Heart left ventricle (tissue), 16 donors: ENCODE results near the gene IL7R. TPM values are rescaled to one million over a fixed set of nuclear protein-coding genes. Genes with fewer than 3 reads are reported as not detected.

ENCODE experiments used
- ATAC-seq, 4 donors: fragments of 200-7000 bp; cut with Tn5 transposase; one replicate each; pipeline ENCODE4 v1.9.1; 2020 to 2022; ENCODE audit warnings: moderate library complexity in 4 of 4, mild to moderate bottlenecking in 3 of 4, moderate number of reproducible peaks in 1 of 4
- DNase-seq, 5 donors: peaks; one replicate each; pipeline ENCODE4 v3.0.0-alpha.2; 2020
- H3K27ac ChIP-seq, 12 donors: fragments of 200-600 bp; sonication (generic) in 4 of 12; one replicate each; pipeline versions ENCODE4 v1.5.0 to v1.8.0; 2016 to 2022; ENCODE audit warnings: mild to moderate bottlenecking in 2 of 12
- H3K27me3 ChIP-seq, 9 donors: fragments of 200-600 bp; sonication (generic) in 2 of 9; one replicate each; pipeline versions ENCODE4 v1.5.1 to v1.8.0; 2016 to 2022; ENCODE audit warnings: mild to moderate bottlenecking in 3 of 9
- H3K36me3 ChIP-seq, 9 donors: fragments of 200-600 bp; sonication (generic) in 2 of 9; one replicate each; pipeline versions ENCODE4 v1.5.0 to v1.8.0; 2018 to 2022; ENCODE audit warnings: mild to moderate bottlenecking in 2 of 9
- H3K4me1 ChIP-seq, 12 donors: fragments of 200-600 bp; sonication (generic) in 4 of 12; one replicate each; pipeline versions ENCODE4 v1.5.0 to v1.8.0; 2016 to 2022; ENCODE audit warnings: mild to moderate bottlenecking in 3 of 12
- H3K4me3 ChIP-seq, 12 donors: fragments of 200-600 bp; sonication (generic) in 4 of 12; one replicate each; pipeline versions ENCODE4 v1.5.0 to v1.8.0; 2017 to 2022; ENCODE audit warnings: mild to moderate bottlenecking in 9 of 12, moderate library complexity in 4 of 12
- H3K9me3 ChIP-seq, 12 donors: fragments of 200-600 bp; sonication (generic) in 4 of 12; one replicate each; pipeline versions ENCODE4 v1.5.0 to v1.8.0; 2016 to 2022; ENCODE audit warnings: mild to moderate bottlenecking in 1 of 12
- POLR2A ChIP-seq, 2 donors: fragments of 450-650 bp; IDR thresholded peaks; one replicate each; pipeline ENCODE4 v1.6.1; 2017; ENCODE audit warnings: antibody characterized with exemption in 2 of 2, mild to moderate bottlenecking in 2 of 2, moderate library complexity in 2 of 2
- WGBS, 4 donors: extraction: QIAGEN DNeasy Blood & Tissue Kit in 2 of 4; methylation state at CpG; one replicate each; pipeline versions ENCODE4 v1.1.5 to v1.1.7; 2013 to 2018; 5-methylcytosine and 5-hydroxymethylcytosine counted together
- intact Hi-C, 10 donors: fragments of 100-400 bp; cut with DNase I; formaldehyde crosslinking; loops; one replicate each; pipeline versions ENCODE4 v1.11.1 to v1.14.2; 2022
- long read RNA-seq, 3 donors: library from polyadenylated mRNA; unstranded; transcript quantifications; one replicate each; pipeline ENCODE4 v2.0.0, GENCODE V29; 2020 to 2021
- polyA plus RNA-seq, 2 donors: library from polyadenylated mRNA; stranded (reverse); fragments of 200-250 nt; gene quantifications; one replicate each; pipeline ENCODE4 v1.2.3, GENCODE V29; 2013
- total RNA-seq, 9 donors: library from RNA; depleted of rRNA in 2 of 9; stranded (reverse); fragments of >200 nt in 2 of 9; fragmentation: NEBNext Ultra II Directional in 3 of 9; extraction: Animal tissue kit (Norgen Biotek cat#: 25700) in 3 of 9; gene quantifications; one replicate each; pipeline versions ENCODE4 v1.1.0 to v1.2.4, GENCODE V29; 2016 to 2023
- TF ChIP-seq, protein P1 (sequence below), 12 donors: fragments of 200-600 bp; sonication (generic) in 4 of 12; IDR thresholded peaks; one replicate each; pipeline versions ENCODE4 v1.5.0 to v1.8.0; 2018 to 2022; ENCODE audit warnings: antibody characterized with exemption in 12 of 12, mild to moderate bottlenecking in 5 of 12
- donor health status: ischemic (EF 13 %, LVEDD 7.1; RV severe dilation, severe dysfunction).
- donor health status: healthy with polysubstance abuse.
- donor health status: DM: no; HTN: yes; CAD: no.
- donor health status: DM: no; HTN: no; CAD: no.
- donor health status: ischemic (EF 25% LVEDD 6.9; RV normal size, moderate dysfunction).
- donor health status: ischemic (EF 25% LVEDD 5.7; RV mildly dilated, moderate dysfunction).
- donor health status: healthy.
- donor health status: DM: yes; HTN: yes; CAD: no.
- donor health status: ischemic (EF 35%, LVEDD 5.7; RV mildly dilated, moderate dysfunction).
- donor health status: nonischemic (EF 11% LVEDD 7.7; RV severe dilation, severe dysfunction).
- donor health status: DM: yes; HTN: yes; CAD: no.
- donor health status: PGD.
- donor health status: ischemic (EF 29% LVEDD 5.4; RV normal size, mild dysfunction).
- donor health status: nonischemic (EF 23%, LVEDD 6.1; RV moderate dilation, normal function).

Gene IL7R, protein sequence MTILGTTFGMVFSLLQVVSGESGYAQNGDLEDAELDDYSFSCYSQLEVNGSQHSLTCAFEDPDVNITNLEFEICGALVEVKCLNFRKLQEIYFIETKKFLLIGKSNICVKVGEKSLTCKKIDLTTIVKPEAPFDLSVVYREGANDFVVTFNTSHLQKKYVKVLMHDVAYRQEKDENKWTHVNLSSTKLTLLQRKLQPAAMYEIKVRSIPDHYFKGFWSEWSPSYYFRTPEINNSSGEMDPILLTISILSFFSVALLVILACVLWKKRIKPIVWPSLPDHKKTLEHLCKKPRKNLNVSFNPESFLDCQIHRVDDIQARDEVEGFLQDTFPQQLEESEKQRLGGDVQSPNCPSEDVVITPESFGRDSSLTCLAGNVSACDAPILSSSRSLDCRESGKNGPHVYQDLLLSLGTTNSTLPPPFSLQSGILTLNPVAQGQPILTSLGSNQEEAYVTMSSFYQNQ
- total RNA-seq (10 to 100 TPM in 1 of 9 donors, 1 to 10 TPM in 2, under 1 TPM in 6; 0.32 to 12.0 (median 0.61) TPM), polyA plus RNA-seq (under 1 TPM; 0.27 to 0.82 TPM)
- long read RNA-seq, donor 1, result 0 reads
- long read RNA-seq, donor 2, result 0 reads
- long read RNA-seq, donor 3, result 0 reads

DNA sequence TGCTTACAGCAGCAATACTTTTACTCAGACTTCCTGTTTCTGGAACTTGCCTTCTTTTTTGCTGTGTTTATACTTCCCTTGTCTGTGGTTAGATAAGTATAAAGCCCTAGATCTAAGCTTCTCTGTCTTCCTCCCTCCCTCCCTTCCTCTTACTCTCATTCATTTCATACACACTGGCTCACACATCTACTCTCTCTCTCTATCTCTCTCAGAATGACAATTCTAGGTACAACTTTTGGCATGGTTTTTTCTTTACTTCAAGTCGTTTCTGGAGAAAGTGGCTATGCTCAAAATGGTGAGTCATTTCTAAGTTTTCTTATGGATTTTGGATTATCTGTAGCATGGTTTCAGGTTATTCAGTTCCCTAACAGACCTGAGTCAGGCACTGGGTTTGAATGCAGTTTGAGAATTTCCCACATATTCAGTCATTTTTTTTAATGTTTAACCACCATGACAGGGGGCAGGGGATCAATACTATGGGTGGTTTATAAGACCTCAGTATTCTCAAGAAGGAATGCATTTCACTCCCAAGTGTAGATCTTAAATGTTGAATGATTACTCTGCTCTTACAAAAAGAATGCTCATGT is at the start of gene IL7R:
Gene IL7R, plus strand, starts transcription at position 127 of the 587 bp plus-strand sequence. Its CDS starts 87 bp downstream, at position 214.
- Histone ChIP-seq H3K27me3 (no peaks in the 10 kb centered on the region), H3K4me3 (peak within 1 kb of the TSS in 2 of 12 donors; percentile 19 to 50), H3K36me3 (peaks cover 0 to 4% (median 0%) of the 10 kb centered on the region in 9 donors), H3K9me3 (no peaks in the 10 kb centered on the region), H3K4me1 (peaks cover 0 to 43% (median 0%) of the 10 kb centered on the region in 12 donors), H3K27ac (peak within 1 kb of the TSS in 2 of 12 donors; percentile 10 to 83)
- WGBS, 4 donors, result 39 to 51% (median 47%) methylated on average over 1 of the region's 1 CpG
- TF ChIP-seq POLR2A (IDR thresholded peaks at IDR 0.05), result no peak
- TF ChIP-seq, protein P1, sequence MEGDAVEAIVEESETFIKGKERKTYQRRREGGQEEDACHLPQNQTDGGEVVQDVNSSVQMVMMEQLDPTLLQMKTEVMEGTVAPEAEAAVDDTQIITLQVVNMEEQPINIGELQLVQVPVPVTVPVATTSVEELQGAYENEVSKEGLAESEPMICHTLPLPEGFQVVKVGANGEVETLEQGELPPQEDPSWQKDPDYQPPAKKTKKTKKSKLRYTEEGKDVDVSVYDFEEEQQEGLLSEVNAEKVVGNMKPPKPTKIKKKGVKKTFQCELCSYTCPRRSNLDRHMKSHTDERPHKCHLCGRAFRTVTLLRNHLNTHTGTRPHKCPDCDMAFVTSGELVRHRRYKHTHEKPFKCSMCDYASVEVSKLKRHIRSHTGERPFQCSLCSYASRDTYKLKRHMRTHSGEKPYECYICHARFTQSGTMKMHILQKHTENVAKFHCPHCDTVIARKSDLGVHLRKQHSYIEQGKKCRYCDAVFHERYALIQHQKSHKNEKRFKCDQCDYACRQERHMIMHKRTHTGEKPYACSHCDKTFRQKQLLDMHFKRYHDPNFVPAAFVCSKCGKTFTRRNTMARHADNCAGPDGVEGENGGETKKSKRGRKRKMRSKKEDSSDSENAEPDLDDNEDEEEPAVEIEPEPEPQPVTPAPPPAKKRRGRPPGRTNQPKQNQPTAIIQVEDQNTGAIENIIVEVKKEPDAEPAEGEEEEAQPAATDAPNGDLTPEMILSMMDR (IDR thresholded peaks at IDR 0.05), result no peak
- intact Hi-C loops, result no loop called here
- DNase-seq, result no peak
- peak in 2 of 4 donors; percentile 18 to 36 for ATAC-seq

DNA sequence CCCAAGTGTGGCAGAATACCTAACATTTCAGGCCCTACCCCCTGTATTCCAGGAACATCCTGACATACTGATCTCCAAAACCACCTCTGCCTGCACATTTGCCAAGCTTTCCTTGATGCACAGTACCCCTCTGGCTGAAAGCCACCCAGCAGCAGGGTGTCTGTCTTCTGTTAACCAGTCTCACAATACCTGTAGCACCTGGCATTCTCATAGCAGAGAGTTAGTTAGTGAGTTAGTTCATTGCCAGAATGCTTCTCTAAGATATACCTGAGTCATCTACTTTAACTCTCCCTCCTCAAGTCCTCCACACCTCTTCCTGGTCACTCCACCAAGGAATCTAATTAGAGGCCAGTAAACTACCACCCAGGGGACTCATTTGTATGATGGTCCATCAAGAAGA is 46.1 kb upstream of the IL7R start:
- peaks cover 0 to 4% (median 0%) of the 10 kb centered on the region in 12 donors for H3K4me1 ChIP-seq
- intact Hi-C loops, result loop anchor here in 1 of 10 donors (5.0 kb wide), 1 partner anchor 33 kb away; no protein-coding TSS in a partner anchor
- ATAC-seq, result no peak
- no peaks in the 10 kb centered on the region for H3K36me3 ChIP-seq
- H3K9me3 ChIP-seq, result no peaks in the 10 kb centered on the region
- H3K27me3 ChIP-seq, result no peaks in the 10 kb centered on the region
- peak overlapping the region in 1 of 12 donors; percentile 68 for H3K27ac ChIP-seq
- DNase-seq, result no peak
- TF ChIP-seq POLR2A (IDR thresholded peaks at IDR 0.05), result no peak
- TF ChIP-seq, protein P1 (IDR thresholded peaks at IDR 0.05), result no peak
- H3K4me3 ChIP-seq, result no peak overlapping the region

DNA sequence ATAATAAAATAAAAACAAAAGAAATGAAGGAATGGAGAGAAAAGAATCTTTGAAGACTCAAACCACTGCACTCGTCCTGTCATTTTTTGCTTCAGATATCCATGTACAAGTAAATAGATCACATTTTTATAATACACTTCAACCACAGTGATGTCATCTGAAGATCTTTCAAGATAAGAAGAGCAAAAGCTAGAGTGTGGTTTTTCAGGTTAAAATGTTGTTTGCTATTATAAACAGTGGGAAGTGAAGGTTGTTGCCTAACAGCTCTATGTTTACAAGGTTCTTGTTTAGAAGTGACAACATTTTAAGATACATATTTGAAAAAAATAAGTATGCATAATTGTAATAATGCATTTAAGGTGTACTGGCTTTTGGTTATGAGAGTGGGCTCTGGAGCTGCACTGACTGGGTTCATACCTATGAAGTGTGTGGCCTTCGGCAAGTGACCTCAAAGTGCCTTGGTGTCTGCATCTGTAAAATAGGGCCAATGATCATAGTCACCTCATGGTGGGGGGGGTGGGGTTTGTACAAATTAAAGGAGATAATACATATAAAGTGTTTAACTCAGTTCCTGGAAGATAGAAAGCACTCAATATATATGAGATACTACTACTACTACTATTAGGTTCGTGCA is 45.5 kb upstream of the IL7R start:
- Histone ChIP-seq H3K36me3 (no peaks in the 10 kb centered on the region), H3K27ac (peak overlapping the region in 1 of 12 donors; percentile 68), H3K4me1 (peaks cover 0 to 4% (median 0%) of the 10 kb centered on the region in 12 donors), H3K4me3 (no peak overlapping the region), H3K27me3 (no peaks in the 10 kb centered on the region), H3K9me3 (no peaks in the 10 kb centered on the region)
- 78 to 93% (median 85%) methylated on average over 3 of the region's 3 CpGs for WGBS, 4 donors
- DNase-seq (no peak), ATAC-seq (no peak)
- TF ChIP-seq, protein P1 (IDR thresholded peaks at IDR 0.05), result no peak
- no peak for TF ChIP-seq POLR2A (IDR thresholded peaks at IDR 0.05)
- intact Hi-C loops, result loop anchor here in 1 of 10 donors (5.0 kb wide), 1 partner anchor 34 kb away; no protein-coding TSS in a partner anchor
